ENCODE data around the gene GCDH. TPM values are rescaled to one million over a fixed set of nuclear protein-coding genes. Genes with fewer than 3 reads are reported as not detected.

GCDH gene
- total and polyA plus RNA-seq, 2 of the 8 experiments (the other 6 are each of a cell fraction or from before 2014, with no cell fraction given): 67.3 to 89.4 TPM

- TF ChIP-seq RXRA (IDR thresholded peaks at IDR 0.05; ENCODE audit: insufficient read depth, low read depth, low read length) (no peak), BCL11A (IDR thresholded peaks at IDR 0.05; ENCODE audit: low read depth in 2 of 2, low read length in 2 of 2) (no peak), TBP (IDR thresholded peaks at IDR 0.05; ENCODE audit: low read depth, low read length) (no peak; the same call in none of the 2 replicates), KDM1A (IDR thresholded peaks at IDR 0.05; ENCODE audit: borderline replicate concordance, low read length) (no peak), POLR2A (IDR thresholded peaks at IDR 0.05; ENCODE audit: control extremely low read depth in 1 of 2, low read depth in 2 of 2, low read length in 2 of 2) (peak; percentile 11 to 84), SIN3A (conservative IDR thresholded peaks at IDR 0.05 in 1 of 2, IDR thresholded peaks at IDR 0.05 in 1 of 2; ENCODE audit: low read depth in 1 of 2, low read length in 2 of 2) (peak in 1 of 2 experiments; percentile 48; a peak in 1 of 4 replicates), CBX8 (IDR thresholded peaks at IDR 0.05; ENCODE audit: borderline replicate concordance, low read depth, low read length) (no peak), ASH2L (IDR thresholded peaks at IDR 0.05; ENCODE audit: low read length) (peak; percentile 6)
Observed at GRCh38 chr19:12946092-12946721, 55.2 kb downstream of the GCDH start (continued).
